ENCODE data around the gene CCDC144A. TPM values are rescaled to one million over a fixed set of nuclear protein-coding genes. Genes with fewer than 3 reads are reported as not detected.
"Not testable (repeated sequence)": the region's sequence is repeated elsewhere in the genome, so short reads cannot be mapped to it uniquely, and the experiment has no call there.

The CCDC144A gene
- total RNA-seq, 1 experiment from 2014 or later, result 0.23 TPM

DNA sequence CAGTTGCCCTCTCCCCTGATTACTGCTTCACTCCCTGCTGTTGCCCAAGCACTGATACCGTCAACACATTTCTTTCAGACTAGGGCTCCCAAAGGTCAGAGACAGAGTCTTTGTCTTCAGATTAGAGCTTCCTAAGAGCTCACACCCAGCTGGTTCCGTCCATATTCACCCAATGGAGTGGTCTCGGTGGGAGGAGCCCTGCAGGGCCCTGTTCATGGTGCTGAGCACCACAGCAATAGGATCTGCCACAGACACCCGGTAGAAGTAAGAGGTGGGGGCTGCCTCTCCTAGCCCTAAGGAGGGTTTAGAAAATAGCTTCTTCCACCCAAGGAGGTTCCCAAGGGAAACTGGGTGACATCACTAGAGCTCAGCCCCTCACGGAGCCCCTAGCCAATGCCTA, 128.3 kb downstream of the CCDC144A start:
- no peak for DNase-seq (ENCODE audit: low spot score)

DNA sequence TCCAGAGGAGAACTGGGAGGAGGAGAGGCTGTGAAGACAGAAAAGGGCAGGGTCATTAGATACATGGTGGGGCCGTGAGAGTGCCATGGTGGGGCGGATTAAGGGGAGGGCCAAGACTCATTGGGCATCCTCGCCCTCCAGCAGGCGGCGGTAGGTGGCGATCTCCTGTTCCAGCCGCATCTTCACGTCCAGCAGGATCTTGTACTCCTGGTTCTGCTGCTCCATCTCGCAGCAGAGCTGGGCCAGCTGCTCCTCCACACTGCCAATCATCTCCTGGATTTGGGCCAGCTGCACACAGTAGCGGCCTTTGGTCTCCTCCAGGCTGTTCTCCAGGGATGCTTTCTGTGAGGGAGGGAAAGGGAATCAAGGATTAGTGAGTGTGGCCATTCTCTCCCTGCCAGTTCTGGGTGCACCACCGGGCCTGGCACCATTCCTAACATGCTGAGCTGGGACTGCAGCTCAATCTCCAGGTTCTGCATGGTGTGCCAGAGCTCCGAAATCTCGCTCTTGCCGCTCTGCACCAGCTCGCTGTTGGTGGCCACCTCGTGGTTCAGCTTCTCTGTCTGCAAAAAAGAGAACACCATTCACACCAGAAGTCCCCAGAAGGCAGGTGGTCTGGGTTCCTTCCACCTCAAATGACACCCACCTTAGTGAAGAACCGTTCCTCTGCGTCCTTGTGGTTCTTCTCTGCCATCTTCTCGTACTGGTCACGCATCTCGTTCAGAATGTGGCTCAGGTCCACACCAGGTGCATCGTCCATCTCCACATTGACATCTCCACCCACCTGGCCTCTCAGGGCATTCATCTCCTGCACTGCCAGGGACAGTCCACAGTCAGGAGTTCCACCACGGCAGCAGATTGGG, 129.0 kb downstream of the CCDC144A start:
- no peak for DNase-seq (ENCODE audit: low spot score)

DNA sequence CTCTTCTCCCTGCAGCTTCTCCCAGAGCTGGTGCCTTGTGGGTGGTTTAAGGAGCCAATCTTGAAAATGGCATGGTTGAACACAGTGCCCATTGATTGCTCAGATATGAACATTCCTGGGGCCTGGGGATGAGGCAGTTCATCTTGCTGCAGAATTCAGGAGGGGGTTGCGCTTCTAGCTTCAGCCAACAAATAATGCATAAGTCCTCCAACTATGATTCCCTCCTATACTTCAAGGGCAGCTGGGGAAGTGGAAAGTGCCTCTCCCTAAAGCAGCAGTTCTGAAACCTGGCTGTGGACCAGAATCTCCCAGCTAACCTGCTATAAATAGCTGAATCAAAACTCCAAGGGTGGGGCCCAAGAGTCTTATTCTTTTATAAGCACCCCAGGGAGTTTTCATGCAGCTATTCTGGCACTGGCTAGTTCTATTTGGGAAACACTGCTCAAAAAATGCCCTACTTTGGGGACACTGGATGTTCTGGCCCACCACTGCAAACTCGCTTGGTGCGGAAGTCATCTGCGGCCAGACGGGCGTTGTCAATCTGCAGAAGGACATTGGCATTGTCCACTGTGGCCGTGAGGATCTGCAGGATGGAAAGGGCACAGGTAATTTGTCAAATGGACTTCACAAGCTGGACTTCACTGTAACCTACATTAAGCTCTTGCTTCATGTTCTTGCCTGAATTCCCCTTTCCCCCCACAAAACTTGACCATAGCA, 130.3 kb downstream of the CCDC144A start:
- DNase-seq (ENCODE audit: low spot score), result no peak

DNA sequence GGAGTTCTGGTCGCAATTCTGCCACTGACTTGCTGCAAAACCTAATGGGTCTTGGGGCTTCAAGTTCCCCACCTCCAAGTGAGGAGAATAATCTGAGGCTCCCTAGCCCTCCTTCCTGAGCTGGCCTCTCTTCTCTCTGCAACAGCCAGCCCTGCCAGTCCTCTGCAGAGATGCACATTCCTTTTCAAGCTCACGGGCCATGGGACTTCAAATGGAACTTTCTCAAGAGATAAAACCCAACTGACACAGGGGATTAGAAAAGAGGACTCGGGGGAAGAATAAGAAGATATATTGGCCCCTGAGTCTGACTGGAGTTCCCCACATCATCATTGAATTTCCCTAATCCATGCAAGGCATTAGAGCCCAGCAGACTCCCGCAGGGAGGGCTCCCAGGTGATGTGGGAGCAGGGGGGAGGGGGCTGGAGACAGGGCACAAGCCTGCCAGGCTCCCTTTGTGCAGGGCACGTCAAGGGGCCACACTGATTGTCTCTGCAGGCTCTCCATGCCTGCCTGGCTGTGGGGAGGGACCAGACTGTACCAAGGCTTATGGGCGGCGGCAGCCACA, 131.0 kb downstream of the CCDC144A start:
- DNase-seq (ENCODE audit: low spot score), result no peak

DNA sequence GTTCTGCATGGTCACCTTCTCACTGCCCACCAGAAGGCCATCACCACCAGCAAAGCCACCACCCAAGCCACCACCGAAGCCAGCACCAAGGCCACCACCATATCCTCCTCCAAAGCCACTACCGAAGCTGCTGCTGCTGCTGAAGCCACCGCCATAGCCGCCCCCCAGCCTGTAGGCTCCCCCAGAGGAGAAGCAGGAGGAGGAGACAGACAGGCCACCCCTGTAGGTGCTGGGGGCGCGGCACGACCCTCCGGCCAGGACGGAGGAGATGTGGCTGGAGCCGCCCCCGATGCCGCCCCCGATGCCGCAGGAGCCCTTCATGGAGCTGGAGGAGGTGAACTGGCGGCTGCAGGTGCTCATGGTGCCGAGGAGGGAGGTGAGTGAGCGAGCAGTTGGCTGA, 132.1 kb downstream of the CCDC144A start:
- DNase-seq (ENCODE audit: low spot score), result not testable (repeated sequence)

DNA sequence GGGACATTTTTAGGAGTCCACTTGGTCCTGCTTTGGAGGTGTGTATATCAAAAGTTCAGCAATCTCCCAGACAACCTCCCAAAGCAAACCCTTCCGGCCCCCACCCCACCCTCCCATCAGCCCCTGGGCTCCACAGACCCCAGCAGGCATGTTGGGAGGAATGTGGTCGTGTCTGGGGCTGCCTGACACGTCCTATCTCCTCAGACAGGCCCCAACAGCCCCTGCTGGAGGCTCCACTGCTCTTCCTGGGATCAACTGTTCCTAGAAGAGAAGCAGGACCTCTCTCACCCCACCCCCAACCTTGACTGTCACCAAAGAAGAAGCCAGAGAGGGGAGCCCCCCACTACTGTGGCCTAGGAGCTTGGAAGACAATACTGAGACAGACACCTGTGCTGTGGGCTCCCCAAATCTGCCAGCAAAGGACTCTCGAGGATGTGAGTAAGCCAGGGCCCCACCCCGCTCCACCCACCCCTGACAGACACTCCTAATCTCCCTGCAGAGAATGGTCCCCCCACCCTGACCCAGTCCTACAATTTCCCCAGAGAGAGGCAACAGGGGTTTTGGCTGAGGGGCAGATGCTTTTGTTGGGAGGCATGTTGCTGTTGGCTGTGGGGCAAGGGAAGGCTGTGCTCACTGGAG, 133.8 kb downstream of the CCDC144A start:
- DNase-seq (ENCODE audit: low spot score), result not testable (repeated sequence)

Small RNA genes lying within 50 kb of the gene (small RNA-seq; reads per million reads assigned to genes)
- gene AC022596.1, result not detected
- gene RNU6-405P, result not detected

Other genes starting within 250 kb of the CCDC144A start
- 8.0 and 12.3 TPM in 2 replicates for gene LRRC75A, start 198.0 kb upstream of the CCDC144A start, total RNA-seq (2014; rRNA removed; shearing (Covaris generic))
- gene ZNF287, start 121.0 kb upstream of the CCDC144A start, total RNA-seq (2014; rRNA removed; shearing (Covaris generic)), result not detected in 2 replicates
- 0.47 and 0.64 TPM in 2 replicates for gene ZNF624, start 36.4 kb upstream of the CCDC144A start, total RNA-seq (2014; rRNA removed; shearing (Covaris generic))